GM18517 (cell line): ENCODE data around the gene NUDT16.

Source experiments
- ATAC-seq: cut with Tn5 transposase; IDR thresholded peaks from one replicate; pipeline ENCODE4 v1.9.1; 2021; ENCODE audit warnings: mild to moderate bottlenecking, moderate library complexity; ENCODE audit not compliant: unreplicated experiment

Gene NUDT16

DNA sequence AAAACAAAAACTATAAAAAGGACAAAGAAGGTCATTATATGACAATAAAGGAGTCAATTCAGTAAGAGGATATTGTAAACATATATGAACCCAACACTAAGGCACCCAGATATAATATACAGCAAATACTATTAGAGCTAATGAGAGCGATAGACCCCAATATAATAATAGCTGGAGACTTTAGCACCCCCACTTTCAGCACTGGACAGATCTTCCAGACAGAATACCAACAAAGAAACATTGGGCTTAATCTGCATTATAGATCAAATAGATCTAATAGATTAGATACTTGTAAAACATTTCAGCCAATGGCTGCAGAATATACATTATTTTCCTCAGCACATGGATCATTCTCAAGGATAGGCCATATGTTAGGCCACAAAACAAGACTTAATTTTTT lies 53.4 kb downstream of the NUDT16 start:
- ATAC-seq = no peak
